ACHN (cell line): ENCODE data around the gene CHAT.

Experiments
- DNase-seq: peaks from one replicate; pipeline ENCODE4 v3.0.0-alpha.2; 2015
- in situ Hi-C: cut with HindIII; loops from 2 replicates; pipeline ENCODE4 v1.10.0; 2017; ENCODE audit warnings: low sequenced_read_pairs, low pct_ligation_motif_present, low pct_unique_long_range_greater_than_20kb

The CHAT gene

DNA sequence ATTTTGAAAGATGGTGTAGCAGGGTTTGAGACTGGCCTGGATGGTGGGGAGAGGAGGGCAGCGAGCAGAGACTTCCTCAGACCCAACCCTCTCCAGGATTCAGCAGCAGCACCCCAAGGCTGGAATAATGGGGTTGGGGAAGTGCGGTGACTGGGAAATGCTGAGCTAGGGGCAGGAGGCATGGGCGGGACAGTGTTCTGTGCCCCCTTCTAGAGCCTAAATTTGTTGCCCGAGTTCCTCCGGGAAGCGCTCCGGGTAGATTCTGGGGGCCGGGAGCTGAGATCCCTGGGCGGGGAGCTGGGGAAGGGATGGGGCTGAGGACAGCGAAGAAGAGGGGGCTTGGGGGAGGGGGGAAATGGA lies at the start of gene CHAT:
Gene CHAT (plus strand): TSS at position 156 of the 360 bp plus-strand sequence. CDS start 153 bp downstream, at position 309.
- no peak for DNase-seq
- in situ Hi-C loops, result no loop called here

DNA sequence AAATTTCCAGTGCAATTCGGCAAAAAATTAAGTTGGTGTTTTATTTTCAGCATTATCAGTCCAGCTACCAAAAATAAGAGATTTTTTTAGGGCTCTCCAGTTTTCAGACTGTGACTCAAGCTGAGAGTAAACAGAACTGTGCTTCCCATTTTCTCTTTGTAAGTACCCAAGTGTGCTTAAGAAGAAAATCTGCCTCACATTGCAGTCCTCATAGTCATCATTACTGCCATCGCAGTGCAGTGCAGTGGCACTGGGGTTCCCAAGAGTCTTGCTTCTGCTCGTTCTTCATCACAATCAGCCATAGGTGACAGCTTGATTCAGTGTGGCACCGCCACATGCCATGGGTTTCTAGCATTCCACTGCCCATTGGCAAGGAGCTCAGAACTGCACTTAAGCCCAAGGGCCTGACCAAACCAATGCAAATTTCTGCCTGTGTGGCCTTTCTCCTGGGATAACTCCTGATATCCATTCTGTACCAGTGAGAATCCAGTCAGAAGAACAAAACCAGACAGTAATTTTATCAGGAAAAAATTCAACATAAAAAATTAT lies 49.3 kb upstream of the CHAT start:
- in situ Hi-C loops, result no loop called here
- no peak for DNase-seq

- in situ Hi-C loops, result no loop called here
- no peak for DNase-seq
Measured at GRCh38 chr10:49567810-49568209, 46.0 kb upstream of the CHAT start.

- in situ Hi-C loops, result no loop called here
- no peak for DNase-seq
Measured at GRCh38 chr10:49568235-49568634, 45.6 kb upstream of the CHAT start.

GRCh38 chr10:49569031-49569631 lies 44.7 kb upstream of the CHAT start:
- no peak for DNase-seq
- in situ Hi-C loops, result no loop called here

GRCh38 chr10:49571388-49571787 lies 42.4 kb upstream of the CHAT start:
- no peak for DNase-seq
- in situ Hi-C loops, result no loop called here

- in situ Hi-C loops, result no loop called here
- DNase-seq, result no peak
Measured at GRCh38 chr10:49572594-49573114, 41.2 kb upstream of the CHAT start.

- in situ Hi-C loops, result no loop called here
- no peak for DNase-seq
Measured at GRCh38 chr10:49575489-49576072, 38.3 kb upstream of the CHAT start.

DNA sequence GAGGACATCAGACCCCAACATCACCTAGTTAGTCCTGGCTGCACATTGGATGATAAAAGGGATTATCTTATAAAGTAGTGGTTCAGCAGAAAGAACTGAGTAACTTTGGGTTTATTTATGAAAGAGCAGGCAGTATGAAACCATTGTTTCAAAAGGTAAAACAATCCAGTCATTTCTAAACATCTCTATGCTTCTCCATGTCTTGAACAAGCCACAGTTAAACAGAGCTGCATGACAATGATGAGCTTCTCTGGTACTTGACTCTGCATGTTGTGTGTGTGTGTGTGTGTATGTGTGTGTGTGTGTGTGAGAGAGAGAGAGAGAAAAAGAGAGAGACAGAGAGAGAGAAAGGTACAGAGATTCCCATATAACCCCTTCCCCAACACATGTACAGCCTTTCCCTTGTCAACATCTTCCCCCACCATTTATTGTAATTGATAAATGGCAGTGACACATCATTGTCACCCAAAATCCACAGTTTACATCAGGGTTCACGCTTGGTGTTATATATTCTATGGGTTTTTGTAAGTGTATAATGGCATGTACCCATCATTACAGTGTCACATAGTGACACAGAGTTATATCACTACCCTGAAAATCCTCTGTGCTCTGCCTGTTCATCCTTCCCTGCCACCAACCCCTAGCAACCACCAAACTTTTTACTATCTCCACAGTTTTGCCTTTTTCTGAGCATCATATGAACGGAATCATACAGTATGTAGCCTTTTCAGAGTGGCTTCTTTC lies 36.5 kb upstream of the CHAT start:
- no peak for DNase-seq
- in situ Hi-C loops, result no loop called here

GRCh38 chr10:49578392-49578791 lies 35.4 kb upstream of the CHAT start:
- DNase-seq, result no peak
- in situ Hi-C loops, result no loop called here

DNA sequence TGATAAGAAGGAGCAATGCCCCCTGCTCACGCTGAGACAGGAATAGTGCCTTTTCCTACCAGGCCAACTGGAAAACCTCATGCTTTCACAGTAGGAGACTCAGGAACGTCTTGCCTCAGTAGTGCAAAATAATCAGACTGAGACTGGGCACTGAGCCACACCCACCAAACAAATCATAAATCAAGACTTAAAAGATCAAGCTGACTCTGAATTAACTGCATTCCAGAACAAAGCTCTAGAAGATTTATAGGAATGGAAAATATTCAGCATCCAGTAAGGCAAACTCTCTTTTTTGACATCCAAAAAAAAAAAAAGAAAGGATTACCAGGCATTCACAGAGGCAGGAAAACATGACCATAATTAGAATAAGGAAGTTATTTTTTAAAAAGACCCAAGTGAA lies 34.2 kb upstream of the CHAT start:
- in situ Hi-C loops, result no loop called here

GRCh38 chr10:49585387-49585786 lies 28.4 kb upstream of the CHAT start:
- in situ Hi-C loops, result no loop called here
- peak; percentile 49 for DNase-seq

More for the DNA sequence above, 34.2 kb upstream of the CHAT start:
- DNase-seq, result no peak

DNA sequence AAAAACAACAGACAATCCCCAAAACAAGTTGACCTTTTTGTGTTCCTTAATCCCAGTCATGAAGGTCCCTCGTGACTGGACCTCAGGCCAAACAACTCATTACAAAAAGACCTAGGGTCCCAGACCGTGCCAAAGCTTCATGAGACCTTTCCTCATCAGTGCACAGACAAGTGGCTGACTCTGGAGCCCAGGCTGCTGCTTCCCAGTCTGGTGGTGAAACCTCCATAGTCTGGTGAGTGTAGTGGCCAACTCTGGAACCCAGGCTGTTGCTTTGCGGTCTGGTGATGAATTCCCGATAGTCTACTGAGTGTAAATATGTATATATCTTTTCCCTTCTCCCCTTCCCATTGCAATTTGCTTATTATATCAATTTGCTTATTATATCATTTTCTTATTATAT lies 25.9 kb upstream of the CHAT start:
- in situ Hi-C loops, result no loop called here
- no peak for DNase-seq

DNA sequence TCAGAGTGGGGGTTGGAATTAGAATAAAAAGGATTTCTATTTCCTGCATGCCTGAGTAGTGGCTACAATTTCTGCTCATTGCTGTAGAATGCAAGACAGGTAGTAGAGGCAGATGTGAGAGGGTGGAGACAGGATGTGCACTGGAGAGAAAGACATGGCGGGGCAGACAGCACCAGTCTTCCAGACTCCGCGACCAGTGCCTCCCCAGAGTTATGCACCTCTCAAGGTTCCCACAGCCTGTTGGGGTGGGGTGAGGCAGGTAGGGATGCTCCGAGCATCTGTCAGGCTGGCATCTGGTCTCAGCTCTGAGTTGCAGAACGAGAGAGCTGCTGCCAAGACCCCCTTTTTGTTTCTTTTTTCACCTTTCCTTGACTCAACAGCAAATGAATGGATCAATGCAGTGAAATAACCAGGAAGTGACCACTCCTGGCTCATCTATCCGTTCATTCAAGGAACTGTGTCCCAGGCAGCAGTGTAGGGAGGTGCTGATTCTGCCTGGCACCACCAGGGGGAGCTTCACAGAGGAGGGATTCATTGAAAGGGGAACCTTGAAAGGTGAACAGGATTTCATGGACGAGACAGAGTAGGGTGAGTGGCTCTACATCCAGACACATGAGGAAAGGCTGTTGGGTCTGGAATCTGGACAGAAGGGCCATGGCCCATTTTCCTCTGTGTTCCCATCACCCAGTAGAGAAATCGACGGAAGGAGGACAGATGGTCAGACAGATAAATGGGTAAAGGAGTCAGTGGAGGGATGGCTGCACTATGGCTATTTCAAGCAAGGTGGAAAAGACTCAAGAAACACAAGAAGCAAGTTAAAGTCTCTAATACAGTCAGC lies 20.9 kb upstream of the CHAT start:
- in situ Hi-C loops, result no loop called here
- peak; percentile 73 for DNase-seq

GRCh38 chr10:49593564-49593875 lies 20.3 kb upstream of the CHAT start:
- in situ Hi-C loops, result no loop called here
- DNase-seq, result no peak

GRCh38 chr10:49593998-49594397 lies 19.8 kb upstream of the CHAT start:
- in situ Hi-C loops, result no loop called here
- DNase-seq, result no peak

DNA sequence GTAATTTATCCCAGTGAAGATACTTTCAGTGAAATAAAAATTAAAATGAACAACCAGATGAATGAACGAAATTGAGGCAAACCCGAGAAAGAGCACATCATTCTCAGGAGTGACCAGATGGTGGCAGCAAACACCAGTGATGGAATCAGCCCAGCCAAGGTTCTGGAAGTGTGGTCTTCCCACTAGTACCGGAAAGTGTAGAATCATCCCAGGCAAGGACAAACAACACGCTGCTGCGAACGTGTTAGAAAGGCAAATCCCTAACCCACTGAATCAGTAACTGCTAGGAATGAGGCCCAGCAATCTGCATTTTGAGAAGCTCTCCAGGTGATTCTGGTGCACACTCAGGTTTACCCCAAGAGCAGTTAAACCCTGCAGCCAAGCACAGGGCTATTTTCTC lies 19.2 kb upstream of the CHAT start:
- DNase-seq, result peak; percentile 68
- in situ Hi-C loops, result no loop called here

- in situ Hi-C loops, result no loop called here
- DNase-seq, result no peak
Measured at GRCh38 chr10:49595003-49595712, 18.7 kb upstream of the CHAT start.
